Hematopoietic multipotent progenitor cell treated with erythropoietin and hydrocortisone succinate and interleukin-3 and kit ligand, for 15 days (in vitro differentiated cells): ENCODE measurements around the gene PLGRKT.
"Not testable (repeated sequence)": the region's sequence is repeated elsewhere in the genome, so short reads cannot be mapped to it uniquely, and the experiment has no call there.

Experiments used
- DNase-seq: peaks from one replicate; pipeline ENCODE4 v3.0.0-alpha.2; 2015; ENCODE audit warnings: low spot score

PLGRKT gene

GRCh38 chr9:5437254-5438216 lies at the start of gene PLGRKT:
TSS of gene PLGRKT (minus strand) at chr9:5437925. CDS start at chr9:5431977, 5,948 bp downstream.
- peak; percentile 91 for DNase-seq

GRCh38 chr9:5486988-5487387 lies 49.3 kb upstream of the PLGRKT start:
- no peak for DNase-seq

GRCh38 chr9:5485378-5486085 lies 47.8 kb upstream of the PLGRKT start:
- no peak for DNase-seq

- no peak for DNase-seq
Measured at GRCh38 chr9:5483306-5483705, 45.6 kb upstream of the PLGRKT start.

GRCh38 chr9:5482194-5482593 lies 44.5 kb upstream of the PLGRKT start:
- no peak for DNase-seq

- DNase-seq: no peak
Measured at GRCh38 chr9:5481322-5482040, 43.8 kb upstream of the PLGRKT start.

- no peak for DNase-seq
Measured at GRCh38 chr9:5480919-5481318, 43.2 kb upstream of the PLGRKT start.

GRCh38 chr9:5479994-5480694 lies 42.4 kb upstream of the PLGRKT start:
- no peak for DNase-seq

GRCh38 chr9:5478206-5478605 lies 40.5 kb upstream of the PLGRKT start:
- no peak for DNase-seq

GRCh38 chr9:5475611-5476010 lies 37.9 kb upstream of the PLGRKT start:
- DNase-seq: not testable (repeated sequence)

- DNase-seq: no peak
Measured at GRCh38 chr9:5470816-5471215, 33.1 kb upstream of the PLGRKT start.

GRCh38 chr9:5470122-5470521 lies 32.4 kb upstream of the PLGRKT start:
- no peak for DNase-seq

- no peak for DNase-seq
Measured at GRCh38 chr9:5468850-5469249, 31.1 kb upstream of the PLGRKT start.

GRCh38 chr9:5466766-5467165 lies 29.0 kb upstream of the PLGRKT start:
- no peak for DNase-seq

GRCh38 chr9:5466005-5466404 lies 28.3 kb upstream of the PLGRKT start:
- no peak for DNase-seq

- DNase-seq: not testable (repeated sequence)
Measured at GRCh38 chr9:5464831-5465330, 27.2 kb upstream of the PLGRKT start.

GRCh38 chr9:5460157-5460556 lies 22.4 kb upstream of the PLGRKT start:
- DNase-seq: no peak

- DNase-seq: no peak
Measured at GRCh38 chr9:5459289-5459829, 21.6 kb upstream of the PLGRKT start.

- DNase-seq: no peak
Measured at GRCh38 chr9:5455181-5455580, 17.5 kb upstream of the PLGRKT start.

- DNase-seq: peak; percentile 25
Measured at GRCh38 chr9:5453673-5454072, 15.9 kb upstream of the PLGRKT start.

- DNase-seq: peak; percentile 28
Measured at GRCh38 chr9:5453004-5453403, 15.3 kb upstream of the PLGRKT start.
